DMS 273 (cell line): ENCODE measurements around the gene TAPBP.

ENCODE experiments used
- DNase-seq: peaks from one replicate; lab custom pipeline; 2025; ENCODE audit not compliant: unreplicated experiment; lab: John Stamatoyannopoulos, UW

The TAPBP gene

GRCh38 chr6:33249732-33250630 is 63.9 kb downstream of the TAPBP start:
- DNase-seq, result peak; percentile 59
